Mesodermal cell (in vitro differentiated cells): ENCODE data around the gene STXBP6.
"Not testable (repeated sequence)": the region's sequence is repeated elsewhere in the genome, so short reads cannot be mapped to it uniquely, and the experiment has no call there.

ENCODE experiments used
- H3K27ac ChIP-seq: 2 replicates; pipeline ENCODE4 v1.7.0; 2013; ENCODE audit warnings: mild to moderate bottlenecking, low read depth, low read length, moderate library complexity; ENCODE audit not compliant: severe bottlenecking
- H3K36me3 ChIP-seq: 2 replicates; pipeline ENCODE4 v1.7.1; 2013; ENCODE audit warnings: mild to moderate bottlenecking, low read length, moderate library complexity; ENCODE audit not compliant: control insufficient read depth, insufficient read depth
- H3K4me1 ChIP-seq: one replicate; pipeline ENCODE4 v1.7.1; 2013; ENCODE audit warnings: mild to moderate bottlenecking, low read length; ENCODE audit not compliant: insufficient read depth, control insufficient read depth, poor library complexity, severe bottlenecking
- H3K4me3 ChIP-seq: 2 replicates; pipeline ENCODE4 v1.7.0; 2013; ENCODE audit warnings: low read length, control low read depth, mild to moderate bottlenecking; ENCODE audit not compliant: insufficient read depth, poor library complexity, severe bottlenecking; ENCODE audit errors: extremely low read depth
- H3K9me3 ChIP-seq: 2 replicates; pipeline ENCODE4 v1.7.1; 2013; ENCODE audit warnings: mild to moderate bottlenecking, low read length, moderate library complexity; ENCODE audit not compliant: control insufficient read depth
- WGBS, 2 experiments: methylation state at CpG; one replicate each; pipeline ENCODE4 v1.1.5; 2013; ENCODE audit warnings: missing lambda C conversion rate in 2 of 2; ENCODE audit not compliant: insufficient coverage in 2 of 2; 5-methylcytosine and 5-hydroxymethylcytosine counted together

STXBP6 gene

DNA sequence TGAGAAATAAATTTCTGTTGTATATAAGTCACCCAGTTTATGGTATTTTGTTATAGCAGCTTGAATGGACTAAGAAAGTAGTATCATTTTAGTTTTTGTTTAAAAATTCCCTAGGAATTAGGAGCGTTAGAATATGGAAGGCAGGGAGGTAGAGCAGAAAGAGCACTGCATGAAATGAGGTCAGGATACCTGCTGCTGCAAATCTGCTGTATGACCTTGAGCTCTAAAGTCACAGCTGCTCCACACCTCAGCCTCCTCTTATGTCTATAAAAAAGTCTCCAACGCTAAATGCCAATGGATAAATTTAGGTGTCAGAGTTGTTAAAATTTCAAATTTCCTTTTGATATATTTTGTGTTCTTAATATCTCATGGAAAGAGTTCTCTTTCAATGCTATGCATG lies 235.0 kb downstream of the STXBP6 start:
- no peaks in the 10 kb centered on the region for H3K36me3 ChIP-seq
- no peak overlapping the region for H3K27ac ChIP-seq
- H3K4me1 ChIP-seq = peaks cover 18% of the 10 kb centered on the region
- H3K9me3 ChIP-seq = no peaks in the 10 kb centered on the region
- H3K4me3 ChIP-seq = no peak overlapping the region
- whole genome bisulfite sequencing, 2 experiments = 88% methylated on average over 1 of the region's 2 CpGs; no CpG with 5 or more reads in 1 of the 2 experiments

DNA sequence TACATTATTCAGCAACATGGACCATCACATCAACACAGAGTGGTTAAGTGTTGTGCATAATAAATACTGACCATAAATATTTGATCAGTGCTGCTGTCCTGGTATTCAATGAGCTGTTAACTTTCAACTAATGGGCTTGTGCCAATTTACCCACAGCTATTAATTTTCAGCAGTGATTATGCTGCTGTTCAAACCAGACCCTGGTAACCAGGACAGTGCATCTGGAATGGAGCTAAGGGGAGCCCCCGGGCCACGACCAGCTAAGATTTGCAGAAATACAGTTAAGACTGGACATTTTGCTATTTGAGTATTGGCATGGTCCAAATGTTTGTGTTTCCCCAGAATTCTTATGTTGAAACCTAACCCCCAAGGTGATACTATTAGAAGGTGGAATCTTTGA lies 235.6 kb downstream of the STXBP6 start:
- Histone ChIP-seq H3K4me1 (peaks cover 18% of the 10 kb centered on the region), H3K36me3 (no peaks in the 10 kb centered on the region), H3K4me3 (no peak overlapping the region), H3K27ac (no peak overlapping the region), H3K9me3 (no peaks in the 10 kb centered on the region)
- 100% methylated on average over 1 to 2 of the region's 2 CpGs for WGBS, 2 experiments

DNA sequence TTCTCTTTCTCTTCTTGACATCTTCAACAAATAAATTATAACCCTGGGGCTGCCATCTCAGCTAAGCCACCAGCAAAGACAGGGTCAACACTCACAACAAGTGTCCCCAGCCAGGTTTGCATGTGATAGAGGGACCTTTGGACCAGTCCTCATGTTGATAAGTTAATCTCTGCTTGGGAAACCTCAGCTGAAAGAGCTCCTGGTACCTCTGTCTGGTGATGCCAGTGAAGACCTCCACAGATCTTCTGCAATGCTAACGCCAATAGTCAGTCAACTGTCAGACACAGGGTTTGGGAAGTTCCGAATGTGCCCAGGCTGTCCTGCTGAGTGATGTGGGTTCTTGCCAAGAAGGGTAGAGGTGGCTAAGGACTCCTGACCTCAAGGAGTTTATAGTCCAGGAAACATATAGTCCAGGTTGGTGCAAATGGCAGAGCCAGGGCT lies 236.1 kb downstream of the STXBP6 start:
- Histone ChIP-seq H3K27ac (no peak overlapping the region), H3K4me1 (peaks cover 16% of the 10 kb centered on the region), H3K36me3 (no peaks in the 10 kb centered on the region), H3K4me3 (no peak overlapping the region), H3K9me3 (no peaks in the 10 kb centered on the region)
- 100% methylated on average over 1 to 2 of the region's 2 CpGs for WGBS, 2 experiments

DNA sequence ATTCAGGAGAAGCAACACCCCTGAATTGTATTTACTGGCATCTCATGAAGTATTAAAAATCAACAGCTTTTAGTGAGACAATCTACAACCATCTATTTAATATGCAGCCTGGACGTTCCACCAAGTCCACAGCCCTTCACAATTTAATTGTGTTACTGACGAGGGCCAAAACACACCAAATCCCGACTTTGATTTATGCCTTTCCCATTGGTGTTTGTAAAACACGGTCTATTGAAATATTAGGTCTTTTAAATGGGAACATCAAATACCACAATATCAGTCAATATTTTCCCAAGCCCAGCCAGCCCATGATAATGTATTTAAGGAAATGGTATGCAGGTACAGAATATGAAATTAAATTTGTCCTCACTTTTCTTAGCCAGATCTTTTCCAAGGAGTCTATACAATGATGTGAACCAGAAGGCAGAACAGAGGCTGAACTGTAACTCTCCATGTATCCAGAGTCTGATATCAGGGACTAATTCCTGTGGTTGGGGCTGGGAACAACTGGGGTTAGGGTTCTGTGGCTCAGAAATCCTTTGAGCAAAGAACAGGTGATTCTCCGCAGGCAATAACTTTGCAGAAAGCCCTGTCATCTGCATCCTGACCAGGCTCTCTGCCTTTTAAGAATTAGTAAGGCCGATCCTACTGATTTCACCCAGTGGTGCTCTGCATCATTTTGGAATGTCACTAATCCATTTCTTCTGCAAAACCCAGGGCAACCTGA lies 236.7 kb downstream of the STXBP6 start:
- no peaks in the 10 kb centered on the region for H3K36me3 ChIP-seq
- 95 to 96% methylated on average over 2 to 3 of the region's 6 CpGs for WGBS, 2 experiments

DNA sequence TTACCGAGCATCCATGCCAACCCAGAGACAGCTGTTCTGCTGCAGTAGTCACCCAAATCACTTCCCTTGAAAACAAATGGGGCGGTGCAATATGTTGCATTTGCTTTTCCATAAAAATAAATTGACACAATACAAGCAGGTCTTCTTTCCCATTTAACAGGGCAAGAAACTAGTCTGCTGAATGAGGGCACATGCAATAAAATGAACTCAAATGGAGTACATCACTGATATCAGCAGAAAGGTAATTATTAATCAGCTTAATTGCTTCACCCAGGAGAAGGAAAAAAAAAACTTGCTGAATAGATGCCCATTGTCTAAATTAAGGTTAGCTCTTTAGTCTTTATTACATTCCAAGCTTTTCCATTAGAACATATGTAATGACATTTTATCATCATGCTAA lies 240.8 kb downstream of the STXBP6 start:
- Histone ChIP-seq H3K36me3 (no peaks in the 10 kb centered on the region), H3K4me1 (peaks cover 18% of the 10 kb centered on the region), H3K27ac (no peak overlapping the region), H3K9me3 (no peaks in the 10 kb centered on the region), H3K4me3 (no peak overlapping the region)
- WGBS, 2 experiments = 80 to 100% methylated on average over 1 to 2 of the region's 2 CpGs

More for the DNA sequence above, 236.7 kb downstream of the STXBP6 start:
- Histone ChIP-seq H3K27ac (no peak overlapping the region), H3K4me1 (peaks cover 11% of the 10 kb centered on the region), H3K9me3 (no peaks in the 10 kb centered on the region), H3K4me3 (no peak overlapping the region)

DNA sequence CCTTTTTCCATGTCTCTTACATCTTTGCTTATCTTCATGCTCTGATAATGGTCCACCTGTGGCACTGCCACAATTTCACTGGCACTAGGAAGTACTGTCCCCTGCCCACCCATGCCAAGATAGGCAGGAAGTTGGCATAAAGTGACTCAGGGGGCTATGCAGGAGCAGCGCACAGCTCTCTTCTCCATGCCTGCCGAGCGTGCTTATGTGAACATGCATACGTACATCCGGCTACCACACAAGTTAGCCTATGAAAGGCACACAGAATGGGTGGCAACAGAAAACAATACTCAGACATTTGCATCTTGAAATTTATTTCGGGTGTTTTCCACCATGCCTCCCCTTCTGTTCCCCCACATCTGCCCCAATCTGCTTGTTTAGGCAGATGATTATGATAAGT lies 241.5 kb downstream of the STXBP6 start:
- Histone ChIP-seq H3K9me3 (no peaks in the 10 kb centered on the region), H3K4me1 (peaks cover 18% of the 10 kb centered on the region), H3K4me3 (no peak overlapping the region), H3K27ac (no peak overlapping the region), H3K36me3 (no peaks in the 10 kb centered on the region)
- WGBS, 2 experiments = 81 to 85% methylated on average over 3 to 6 of the region's 6 CpGs

DNA sequence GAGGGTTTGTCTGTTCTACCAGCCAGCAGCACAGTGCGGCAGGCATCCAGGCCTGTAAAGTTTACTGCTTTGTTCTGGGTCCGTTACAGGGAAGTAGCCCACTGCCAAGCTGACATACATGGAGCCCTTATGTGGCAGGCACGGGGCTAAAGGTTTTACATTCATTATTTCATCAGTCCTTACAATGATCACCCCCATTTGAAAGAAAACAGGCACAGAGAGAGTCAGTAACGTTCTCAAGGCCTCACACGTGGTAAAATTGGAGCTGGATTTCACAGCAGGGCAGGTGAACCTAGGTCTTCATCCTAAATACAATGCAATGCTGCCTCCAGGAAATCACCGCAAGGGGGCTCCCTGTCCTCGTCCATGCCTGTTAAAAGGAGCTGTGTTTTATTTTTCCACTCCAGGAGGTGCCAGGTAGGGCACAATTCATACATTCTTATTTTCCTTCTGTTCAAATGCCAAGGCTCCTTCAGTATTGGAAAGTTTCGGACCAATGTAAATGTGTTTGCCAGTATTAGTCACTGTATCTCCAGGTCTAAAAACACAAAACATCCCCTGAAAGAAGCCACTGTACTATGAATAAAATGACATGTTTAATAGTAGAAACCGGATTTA lies 243.8 kb downstream of the STXBP6 start:
- peaks cover 18% of the 10 kb centered on the region for H3K4me1 ChIP-seq
- WGBS, 2 experiments = 29 to 51% methylated on average over 6 of the region's 9 CpGs
- no peaks in the 10 kb centered on the region for H3K36me3 ChIP-seq
- no peak overlapping the region for H3K4me3 ChIP-seq
- H3K27ac ChIP-seq = no peak overlapping the region
- H3K9me3 ChIP-seq = no peaks in the 10 kb centered on the region

DNA sequence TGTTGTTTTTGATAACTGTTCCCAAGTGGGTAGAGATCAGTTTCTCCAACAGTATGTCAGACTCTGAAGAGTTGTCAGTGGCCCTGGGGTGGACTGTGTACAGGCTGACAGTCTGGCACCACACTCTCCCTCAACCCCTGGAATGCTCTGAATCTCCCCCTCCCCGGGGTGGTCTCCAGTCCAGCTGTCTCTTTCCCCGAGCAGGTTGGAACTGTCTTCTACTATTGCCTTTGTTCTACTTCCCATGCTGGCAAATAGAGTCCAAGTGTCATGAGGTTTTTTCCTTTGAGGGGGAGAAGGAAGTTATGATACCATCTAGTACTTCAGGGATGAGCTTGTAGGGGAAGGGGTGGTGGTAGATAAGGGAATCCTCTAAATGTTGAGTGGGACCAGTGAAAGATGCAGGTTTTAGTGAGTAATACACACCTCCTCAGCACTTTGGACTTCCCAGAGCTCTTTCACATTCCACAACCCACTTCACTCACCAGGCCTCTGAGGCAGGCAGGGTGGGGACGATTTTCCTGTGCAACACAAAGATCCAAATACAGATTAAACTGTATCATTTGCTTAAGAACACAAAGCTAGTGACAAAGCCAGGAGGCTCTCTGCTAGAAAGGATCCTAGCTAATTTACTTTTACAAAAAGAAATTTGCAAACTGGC lies 245.3 kb downstream of the STXBP6 start:
- H3K36me3 ChIP-seq = no peaks in the 10 kb centered on the region
- H3K4me1 ChIP-seq = peaks cover 18% of the 10 kb centered on the region
- H3K9me3 ChIP-seq = no peaks in the 10 kb centered on the region
- WGBS, 2 experiments = 73% methylated on average over 3 of the region's 3 CpGs; no CpG with 5 or more reads in 1 of the 2 experiments
- H3K4me3 ChIP-seq = no peak overlapping the region
- peak overlapping the region; percentile 23 for H3K27ac ChIP-seq

DNA sequence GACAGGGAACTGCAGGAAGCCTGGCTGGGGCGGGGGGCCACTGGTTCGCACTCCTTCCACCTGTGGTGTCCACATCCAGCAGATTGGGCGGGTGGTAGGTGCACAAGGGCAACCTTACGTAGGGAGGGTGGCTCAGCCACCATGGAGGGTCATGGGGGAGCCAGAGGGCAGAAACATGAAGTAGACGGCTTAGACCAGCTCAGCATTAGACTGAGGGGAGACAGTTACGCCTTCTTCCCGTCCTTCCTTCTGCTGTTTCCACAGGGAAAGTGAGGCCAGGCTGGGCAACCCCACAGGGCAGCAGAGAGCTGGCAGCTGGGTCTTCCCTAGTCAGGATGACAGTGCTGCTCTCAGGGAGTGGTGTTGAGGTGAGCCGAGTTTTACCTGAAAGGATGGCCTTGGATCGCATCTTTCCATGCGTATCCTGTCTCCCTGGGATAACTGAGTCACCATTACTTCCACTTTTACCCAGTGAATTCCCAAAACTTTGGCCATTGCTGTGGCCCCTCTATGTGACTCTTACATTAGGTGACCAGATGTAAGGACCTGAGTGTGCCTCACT lies 245.9 kb downstream of the STXBP6 start:
- Histone ChIP-seq H3K4me1 (peaks cover 18% of the 10 kb centered on the region), H3K36me3 (no peaks in the 10 kb centered on the region), H3K9me3 (no peaks in the 10 kb centered on the region), H3K4me3 (no peak overlapping the region), H3K27ac (no peak overlapping the region)
- WGBS, 2 experiments = 83 to 84% methylated on average over 8 of the region's 10 CpGs

DNA sequence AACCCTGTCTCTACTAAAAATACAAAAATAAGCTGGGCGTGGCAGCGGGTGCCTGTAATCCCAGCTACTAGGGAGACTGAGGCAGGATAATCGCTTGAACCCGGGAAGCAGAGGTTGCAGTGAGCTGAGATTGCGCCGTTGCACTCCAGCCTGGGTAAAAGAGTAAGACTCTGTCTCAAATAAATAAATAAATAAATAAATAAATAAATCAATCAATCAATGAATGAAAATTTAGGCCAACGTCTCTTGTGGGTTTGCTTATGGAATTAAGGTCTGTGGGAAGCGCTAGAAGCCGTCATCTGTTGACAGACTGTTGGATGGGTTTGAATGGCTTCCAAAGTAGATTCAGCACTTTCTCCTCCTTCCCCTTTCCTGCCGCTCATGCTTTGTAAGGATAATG lies 246.5 kb downstream of the STXBP6 start:
- peaks cover 18% of the 10 kb centered on the region for H3K4me1 ChIP-seq
- not testable (repeated sequence) for H3K9me3 ChIP-seq

More for the DNA sequence above, 246.5 kb downstream of the STXBP6 start:
- H3K36me3 ChIP-seq, H3K27ac ChIP-seq, H3K4me3 ChIP-seq: not testable (repeated sequence)
- 80 to 87% methylated on average over 1 to 5 of the region's 10 CpGs for WGBS, 2 experiments
